CD4-positive, alpha-beta T cell treated with Interleukin-15 for 4 hours (primary cell): ENCODE data around the gene MAPKAPK2.

Experiments
- DNase-seq: peaks from one replicate; pipeline ENCODE4 v3.0.0-alpha.2; 2020; ENCODE audit warnings: low spot score

MAPKAPK2 gene

DNA sequence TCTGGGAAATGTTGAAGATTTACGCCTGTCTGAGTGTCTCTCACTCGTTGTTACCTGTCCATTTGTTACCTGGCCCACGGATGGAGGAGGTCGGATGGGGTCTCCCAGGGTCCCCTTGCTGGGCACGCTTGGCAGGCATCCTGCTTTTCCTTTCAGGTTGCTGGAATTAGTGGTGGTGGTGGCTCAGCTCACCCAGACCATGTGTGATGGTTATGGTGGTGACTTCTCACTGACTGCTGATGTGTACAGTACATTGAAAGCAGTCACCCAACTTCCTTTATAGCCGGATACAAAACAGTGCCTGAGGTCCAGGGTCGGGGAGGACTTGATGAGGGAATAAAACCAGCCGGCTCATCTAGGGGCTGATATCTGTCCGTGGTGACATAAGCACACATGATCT lies 19.5 kb downstream of the MAPKAPK2 start:
- DNase-seq, result no peak

DNA sequence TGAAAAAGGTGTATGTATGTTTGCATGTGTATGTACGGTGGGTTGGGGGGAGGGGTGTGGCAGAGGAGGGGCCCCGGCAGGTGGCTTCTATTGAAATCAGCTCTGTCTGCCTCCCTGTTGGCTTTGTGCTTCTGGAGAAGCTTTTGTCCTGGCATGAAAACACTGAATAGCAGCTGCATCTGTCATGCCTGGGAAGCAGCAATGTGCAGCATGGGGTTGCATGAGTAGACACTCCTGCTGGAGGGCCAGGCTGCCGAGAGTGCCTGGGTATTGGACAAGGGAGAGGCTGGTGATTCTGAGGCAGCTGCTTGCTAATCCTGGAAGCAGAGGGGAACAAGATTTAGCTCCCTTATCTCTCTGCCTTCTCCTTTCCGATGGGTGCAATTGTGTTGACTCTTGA lies 20.5 kb downstream of the MAPKAPK2 start:
- DNase-seq, result no peak

DNA sequence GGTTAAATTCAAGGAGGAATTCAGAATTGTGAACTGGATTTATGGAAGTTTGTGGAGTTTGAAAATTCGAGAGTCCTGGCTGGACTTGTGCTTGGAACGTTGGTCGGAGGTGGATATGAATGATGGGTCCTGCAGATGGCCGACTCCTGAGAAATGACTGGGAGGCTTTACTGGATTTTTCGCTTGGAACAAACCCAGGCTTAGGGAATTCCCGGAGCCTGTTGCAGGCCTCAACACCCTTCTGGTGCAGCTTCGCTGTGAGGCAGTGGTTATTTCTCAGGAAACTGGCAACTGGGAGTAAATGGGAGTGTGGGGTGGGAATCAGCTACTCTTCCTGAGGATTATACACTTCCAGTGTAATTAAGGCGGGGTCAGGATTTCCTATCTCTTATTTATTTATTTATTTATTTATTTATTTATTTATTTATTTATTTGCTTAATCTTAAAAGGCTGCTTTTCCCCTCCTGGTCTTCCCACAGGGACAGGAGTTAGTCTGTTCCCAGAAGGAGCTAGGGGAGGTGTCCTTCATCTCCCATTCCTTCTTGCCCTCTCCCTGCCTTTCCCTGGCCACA lies 21.1 kb downstream of the MAPKAPK2 start:
- no peak for DNase-seq

- DNase-seq, result no peak
Observed at GRCh38 chr1:206706298-206706791, 21.6 kb downstream of the MAPKAPK2 start.

GRCh38 chr1:206706806-206707366 lies 22.2 kb downstream of the MAPKAPK2 start:
- DNase-seq, result no peak

DNA sequence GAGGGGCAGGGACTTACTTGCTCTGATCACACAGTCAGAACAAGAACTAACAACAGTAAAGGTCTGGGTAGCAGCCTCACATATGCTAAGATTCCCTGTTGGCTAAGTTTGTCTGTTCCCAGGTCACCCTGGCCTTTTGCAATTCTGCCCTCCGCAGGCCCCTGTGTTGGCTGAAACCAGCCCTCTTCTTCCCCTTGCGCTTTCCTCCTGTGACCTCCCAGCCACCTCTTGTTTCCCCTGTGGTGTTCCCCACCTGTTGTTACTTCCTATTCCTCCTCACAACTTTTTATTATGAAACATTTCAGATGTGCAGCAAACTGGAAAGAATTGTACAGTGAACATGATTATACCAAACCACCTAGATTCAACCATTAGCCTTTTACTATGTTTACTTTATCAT lies 23.4 kb downstream of the MAPKAPK2 start:
- DNase-seq, result no peak

DNA sequence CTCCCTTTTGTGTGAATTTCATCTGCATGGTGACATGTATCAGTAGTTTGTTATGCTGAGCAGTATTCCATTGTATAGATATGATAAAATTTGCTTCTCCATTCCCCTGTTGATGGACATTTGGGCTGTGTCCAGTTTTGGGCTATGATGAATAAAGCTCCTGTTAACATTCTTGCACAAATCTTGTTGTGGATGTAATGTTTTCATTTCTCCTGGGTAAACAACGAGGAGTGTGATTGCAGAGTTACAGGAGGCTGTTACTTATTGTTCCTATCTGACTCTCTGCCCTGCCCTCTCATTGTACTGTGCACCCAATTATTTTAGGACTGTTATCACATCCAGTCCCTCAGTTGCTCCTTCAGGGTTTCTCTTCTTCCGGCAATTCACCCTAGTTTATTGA lies 24.2 kb downstream of the MAPKAPK2 start:
- no peak for DNase-seq

GRCh38 chr1:206709322-206709721 lies 24.6 kb downstream of the MAPKAPK2 start:
- no peak for DNase-seq

DNA sequence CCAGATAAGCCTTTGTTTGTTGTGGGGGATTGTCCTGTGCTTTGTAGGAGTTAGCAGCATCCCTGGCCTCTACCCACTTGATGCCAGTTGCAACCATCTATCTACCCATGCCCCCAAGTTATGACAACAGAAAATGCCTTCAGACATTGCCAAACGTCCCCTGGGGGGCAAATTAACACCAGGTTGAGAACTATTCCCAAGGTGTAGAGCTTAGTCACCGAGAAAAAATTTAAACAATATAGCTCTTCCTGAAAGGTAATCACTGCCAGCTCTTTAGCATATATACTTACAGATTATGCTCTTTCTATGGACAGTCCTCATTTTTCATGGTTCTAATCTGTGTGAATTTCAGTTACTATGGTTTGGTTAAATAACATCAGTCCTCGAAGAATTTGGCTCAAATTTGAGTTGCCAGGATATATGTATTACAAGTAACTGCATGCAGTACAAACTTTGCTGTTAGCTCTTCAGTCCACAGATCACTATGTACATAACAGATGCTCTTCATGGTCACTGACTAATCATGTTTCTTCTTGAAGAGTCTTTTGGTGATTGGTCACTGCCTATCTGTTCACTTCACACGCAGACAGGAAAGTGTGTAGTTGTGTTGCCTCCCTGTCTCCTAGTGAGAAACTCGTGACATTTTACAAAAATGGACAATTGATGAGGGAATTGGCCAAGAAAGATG lies 25.2 kb downstream of the MAPKAPK2 start:
- DNase-seq, result no peak

- DNase-seq, result no peak
Observed at GRCh38 chr1:206710460-206710823, 25.7 kb downstream of the MAPKAPK2 start.

DNA sequence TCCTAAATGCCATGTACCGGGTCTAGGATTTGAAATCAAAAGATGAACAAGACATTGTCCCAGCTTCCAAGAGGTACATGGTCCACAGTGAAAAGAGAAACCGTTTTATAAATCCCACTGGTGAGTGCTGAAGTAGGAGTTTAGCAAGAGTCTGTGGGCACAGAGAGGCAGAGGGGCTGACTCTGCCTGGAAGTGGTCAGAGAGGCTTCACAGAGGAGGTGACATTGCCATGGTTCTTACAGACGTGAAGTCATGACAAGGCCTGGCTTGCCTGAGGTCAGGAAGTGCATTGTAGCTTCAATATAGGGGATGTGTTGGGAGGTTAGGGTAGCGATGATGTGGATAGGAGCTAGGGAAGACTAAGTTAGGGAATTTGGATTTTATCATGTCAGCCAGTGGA lies 28.4 kb downstream of the MAPKAPK2 start:
- DNase-seq, result no peak

DNA sequence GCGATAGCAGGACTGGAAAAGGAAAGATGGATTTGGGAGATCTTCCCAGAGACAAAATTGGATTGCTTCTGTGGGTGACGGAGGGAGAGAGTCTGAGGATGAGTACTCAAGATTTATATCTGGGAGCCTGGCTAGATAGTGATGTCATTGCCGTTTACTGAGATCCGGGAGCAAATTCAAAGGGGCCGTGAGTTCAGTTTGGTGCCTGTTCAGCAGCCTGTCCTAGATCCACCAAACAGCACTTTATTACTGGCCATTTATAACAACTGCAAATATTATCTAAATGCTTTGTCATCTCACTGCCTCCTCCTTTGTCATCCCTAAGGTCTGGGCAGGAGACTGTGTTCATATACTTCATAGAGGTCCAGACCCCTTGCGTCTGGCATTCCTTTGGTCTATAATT lies 29.2 kb downstream of the MAPKAPK2 start:
- DNase-seq, result no peak

DNA sequence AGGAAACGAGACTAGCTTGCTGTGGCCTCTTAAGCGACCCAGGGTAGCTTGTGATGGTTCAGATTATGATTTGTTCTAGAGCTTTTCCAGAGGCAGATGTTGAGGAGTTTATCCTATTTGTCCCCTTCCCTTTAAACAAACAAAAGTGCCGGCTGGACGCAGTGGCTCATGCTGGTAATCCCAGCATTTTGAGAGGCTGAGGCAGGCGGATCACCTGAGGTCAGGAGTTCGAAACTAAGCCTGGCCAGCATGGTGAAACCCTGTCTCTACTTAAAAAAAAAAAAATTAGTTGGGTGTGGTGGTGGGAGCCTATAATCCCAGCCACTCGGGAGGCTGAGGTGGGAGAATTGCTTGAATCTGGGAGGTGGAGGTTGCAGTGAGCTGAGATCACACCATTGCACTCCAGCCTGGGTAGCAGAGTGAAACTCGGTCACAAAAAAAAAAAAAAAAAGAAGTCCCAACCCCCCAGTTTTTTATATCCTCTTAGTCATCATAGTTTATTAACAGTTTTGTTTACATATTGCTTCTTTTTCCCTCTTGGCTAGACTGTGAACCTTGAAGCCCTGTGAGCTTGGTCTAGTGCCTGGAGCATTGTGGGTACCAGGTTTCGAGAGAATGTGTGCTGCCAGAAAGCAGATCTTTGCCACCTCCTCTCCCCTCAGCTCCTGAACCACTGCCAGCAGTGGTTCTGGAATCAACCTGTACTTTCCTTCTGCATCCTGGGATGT lies 29.8 kb downstream of the MAPKAPK2 start:
- DNase-seq, result no peak

DNA sequence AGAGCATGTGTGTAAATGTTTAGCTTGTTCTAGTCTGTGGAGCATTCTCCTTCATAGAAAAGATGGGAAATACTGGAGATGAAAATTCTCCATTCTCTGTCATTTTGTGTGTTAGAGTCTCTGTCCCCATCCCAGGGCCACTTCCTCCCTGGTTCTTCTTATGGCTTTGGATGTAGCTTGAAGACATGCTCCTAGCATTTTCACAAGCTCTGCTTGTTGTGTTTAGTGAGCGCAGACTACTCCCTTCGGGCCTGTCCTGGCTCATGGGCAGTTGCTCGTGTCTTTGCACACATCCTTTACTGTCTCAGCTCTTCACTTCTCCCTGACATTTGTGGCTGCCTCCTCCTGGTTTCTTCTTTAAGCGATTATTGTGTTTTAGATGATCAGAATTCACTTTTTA lies 30.4 kb downstream of the MAPKAPK2 start:
- no peak for DNase-seq

DNA sequence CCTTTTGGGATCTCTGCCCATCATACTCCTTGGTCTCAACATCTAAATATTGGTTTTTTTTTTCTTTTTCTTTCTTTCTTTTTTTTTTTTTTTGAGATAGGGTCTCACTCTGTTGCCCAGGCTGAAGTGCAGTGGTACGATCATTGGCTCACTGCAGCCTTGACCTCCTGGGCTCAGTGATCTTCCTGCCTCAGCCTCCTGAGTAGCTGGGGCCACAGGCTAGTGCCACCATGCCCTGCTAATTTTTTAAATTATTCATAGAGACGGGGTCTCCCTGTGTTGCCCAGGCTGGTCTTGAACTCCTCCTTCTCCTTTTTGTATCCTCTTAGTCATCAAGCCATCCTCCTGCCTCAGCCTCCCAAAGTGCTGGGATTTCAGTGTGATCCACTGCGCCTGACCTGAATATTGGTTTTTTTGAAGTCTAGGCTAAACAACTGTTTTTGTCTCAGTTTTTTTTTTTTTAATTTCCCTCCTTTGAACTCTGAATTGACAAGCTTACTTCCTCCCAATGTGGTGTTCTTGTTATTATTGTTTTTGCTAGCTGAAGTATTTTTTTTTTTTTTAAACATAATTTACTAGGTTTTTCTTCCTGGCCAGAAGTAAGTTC lies 30.9 kb downstream of the MAPKAPK2 start:
- DNase-seq, result no peak

DNA sequence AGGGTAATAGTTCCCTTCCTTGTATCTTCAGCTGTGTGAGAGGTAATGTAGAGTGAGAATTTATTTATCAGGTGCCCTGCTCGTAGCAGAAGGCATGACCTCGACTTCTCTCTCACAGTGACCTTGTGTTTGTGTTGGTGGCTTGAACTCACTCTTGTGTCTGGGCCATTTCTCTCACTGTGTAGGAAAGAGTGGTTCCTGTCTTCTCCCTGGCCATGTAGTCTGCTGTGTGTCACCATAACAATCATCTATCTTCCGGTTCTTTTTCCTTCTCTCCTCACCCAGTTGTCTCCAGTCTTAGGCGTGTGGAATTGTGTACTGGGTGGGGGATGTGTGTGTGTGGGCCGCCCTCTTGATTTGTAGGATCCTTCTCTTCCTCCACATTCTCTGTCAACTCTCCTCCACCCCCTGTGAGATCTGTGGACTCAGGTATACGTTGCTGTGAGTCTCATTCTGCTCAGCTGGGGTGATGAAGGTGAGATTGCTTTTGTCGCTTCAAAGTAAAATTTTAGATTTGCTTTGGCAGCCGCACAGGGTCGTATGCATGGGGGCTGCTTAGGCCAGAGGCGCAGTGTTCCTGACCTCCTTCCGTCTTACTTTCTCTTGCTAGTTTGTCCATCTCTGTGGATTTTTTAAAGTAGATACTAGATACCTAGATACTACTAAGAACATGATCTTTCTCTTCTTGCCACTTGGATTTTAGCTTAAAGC lies 31.6 kb downstream of the MAPKAPK2 start:
- DNase-seq, result no peak

DNA sequence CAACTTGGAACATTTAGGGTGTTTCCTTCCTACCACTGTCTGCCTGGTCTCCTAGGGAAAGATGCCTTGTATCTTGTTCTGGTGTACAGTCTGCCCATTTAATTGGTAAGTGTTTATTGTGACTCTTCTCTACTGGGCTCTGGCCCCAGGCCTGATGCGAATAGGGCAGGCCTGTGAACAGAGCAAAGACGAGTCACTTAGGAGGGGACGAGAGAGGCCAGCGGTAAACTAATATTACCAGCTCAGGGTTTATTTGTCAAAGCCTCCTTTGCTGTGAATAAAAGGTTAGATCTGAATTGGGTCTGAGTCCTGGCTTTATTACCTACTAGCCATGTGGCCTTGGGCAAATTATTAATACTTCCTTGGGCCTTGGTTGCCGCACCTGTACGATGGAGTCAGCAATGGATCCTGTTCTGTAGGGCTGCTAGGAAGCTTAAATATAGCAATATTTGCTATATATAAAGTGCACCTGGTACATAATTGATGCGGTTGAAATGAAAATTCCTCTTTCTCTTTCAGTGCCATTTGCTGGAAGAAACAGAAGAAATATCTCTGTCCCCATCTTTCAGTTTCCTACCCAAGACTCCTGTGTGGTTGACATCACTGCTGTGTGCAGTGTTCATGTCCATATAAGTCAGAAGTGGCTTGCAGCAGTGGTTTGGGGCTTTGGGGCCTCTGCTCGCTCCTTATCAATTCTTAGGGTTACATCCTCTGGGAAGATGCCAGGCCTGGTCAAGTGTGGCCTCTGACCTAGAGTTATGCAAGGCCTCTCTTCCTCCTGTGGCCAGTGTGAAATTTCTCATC lies 32.4 kb downstream of the MAPKAPK2 start:
- no peak for DNase-seq

- no peak for DNase-seq
Observed at GRCh38 chr1:206717674-206717989, 32.9 kb downstream of the MAPKAPK2 start.

DNA sequence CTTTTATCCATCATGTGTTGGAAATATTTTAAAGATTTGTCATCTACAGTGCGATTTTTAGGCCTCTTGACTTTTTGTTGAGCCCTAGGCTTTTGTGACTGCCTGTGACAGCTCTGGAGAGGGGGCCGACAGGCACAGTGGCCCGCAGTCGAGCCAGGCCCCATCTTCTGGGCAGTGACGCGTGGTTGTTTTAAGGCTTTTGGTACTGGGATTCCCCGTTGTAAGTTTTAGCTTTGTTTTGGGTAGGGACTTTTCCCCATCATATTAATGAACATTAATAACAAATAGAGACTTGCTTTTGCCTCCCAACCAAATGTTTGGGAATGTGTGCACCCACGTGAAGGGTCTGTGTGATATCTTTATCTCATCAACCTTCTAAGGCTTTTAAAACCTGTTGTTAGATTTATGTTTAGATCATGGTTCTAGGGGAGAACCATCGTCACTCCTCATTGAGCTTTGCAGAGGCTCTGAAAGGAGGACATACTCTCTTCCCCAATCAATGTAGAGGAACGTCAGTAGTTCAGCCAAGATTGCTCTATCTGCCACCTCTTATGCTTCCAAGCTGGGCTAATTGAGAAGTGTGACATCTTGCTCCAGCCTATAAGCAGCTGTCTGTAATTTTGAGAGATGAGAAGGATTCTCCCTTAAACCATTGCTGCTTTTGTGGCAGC lies 34.6 kb downstream of the MAPKAPK2 start:
- no peak for DNase-seq

DNA sequence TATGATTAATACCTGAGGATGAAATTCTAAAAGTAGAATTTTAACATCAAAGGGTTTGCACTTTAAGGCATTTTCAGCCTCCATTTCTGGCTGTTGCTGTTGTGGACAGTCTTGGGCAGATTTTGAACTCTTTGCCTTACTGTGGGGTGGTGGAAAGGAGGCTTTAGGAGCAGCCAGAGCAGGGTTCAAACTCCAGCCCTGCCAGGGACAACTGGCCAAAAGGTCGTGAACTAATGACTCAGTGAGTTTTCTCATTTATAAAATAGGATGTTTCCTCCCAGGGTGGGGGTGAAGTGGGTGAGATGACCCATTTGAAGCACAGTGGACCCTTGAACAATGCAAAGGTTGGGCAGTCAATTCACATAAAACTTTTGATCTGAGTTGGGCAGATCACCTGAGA lies 36.7 kb downstream of the MAPKAPK2 start:
- no peak for DNase-seq
